GM12801 (cell line): Measurements from ENCODE around the gene SYNE2.

Source experiments
- CTCF ChIP-seq: IDR thresholded peaks from one replicate; pipeline ENCODE4 v1.5.1; 2011; ENCODE audit warnings: control low read depth; ENCODE audit not compliant: insufficient read length; ENCODE audit errors: extremely low read depth

The SYNE2 gene

GRCh38 chr14:64215274-64215673 is 362.5 kb downstream of the SYNE2 start:
- TF ChIP-seq CTCF: no peak

GRCh38 chr14:64215978-64216377 is 363.2 kb downstream of the SYNE2 start:
- TF ChIP-seq CTCF: no peak

GRCh38 chr14:64217308-64217707 is 364.5 kb downstream of the SYNE2 start:
- TF ChIP-seq CTCF: no peak

GRCh38 chr14:64217834-64218233 is 365.0 kb downstream of the SYNE2 start:
- no peak for TF ChIP-seq CTCF

- no peak for TF ChIP-seq CTCF
Measured at GRCh38 chr14:64218344-64219240, 365.8 kb downstream of the SYNE2 start.

GRCh38 chr14:64220056-64220455 is 367.3 kb downstream of the SYNE2 start:
- no peak for TF ChIP-seq CTCF

- no peak for TF ChIP-seq CTCF
Measured at GRCh38 chr14:64220466-64220865, 367.7 kb downstream of the SYNE2 start.
